Liver (tissue), 9 donors: ENCODE measurements around the gene GATA3. TPM values are rescaled to one million over a fixed set of nuclear protein-coding genes. Genes with fewer than 3 reads are reported as not detected.

Experiments used
- DNase-seq: peaks from one replicate; pipeline ENCODE4 v3.0.0-alpha.2; 2017; ENCODE audit warnings: low spot score
- H3K27ac ChIP-seq, 2 donors: one replicate each; pipeline ENCODE4 v1.7.0; 2013; ENCODE audit warnings: inconsistent platforms in 2 of 2, low read length in 2 of 2, control low read depth in 1 of 2, low read depth in 1 of 2, mild to moderate bottlenecking in 1 of 2
- H3K27me3 ChIP-seq, 4 donors: one replicate each; pipeline versions ENCODE4 v1.6.1 to v1.7.0; 2013; ENCODE audit warnings: low read length in 3 of 4, inconsistent platforms in 1 of 4, mild to moderate bottlenecking in 1 of 4, moderate library complexity in 1 of 4; ENCODE audit not compliant: control insufficient read depth in 4 of 4, insufficient read depth in 4 of 4
- H3K36me3 ChIP-seq, 4 donors: one replicate each; pipeline versions ENCODE4 v1.6.1 to v1.7.0; 2013; ENCODE audit warnings: low read length in 3 of 4, mild to moderate bottlenecking in 3 of 4, low read depth in 1 of 4, moderate library complexity in 1 of 4; ENCODE audit not compliant: control insufficient read depth in 4 of 4, insufficient read depth in 3 of 4
- H3K4me1 ChIP-seq, 4 donors: one replicate each; pipeline versions ENCODE4 v1.6.1 to v1.7.0; 2013; ENCODE audit warnings: low read length in 3 of 4, mild to moderate bottlenecking in 3 of 4, moderate library complexity in 1 of 4; ENCODE audit not compliant: control insufficient read depth in 4 of 4, insufficient read depth in 4 of 4
- H3K4me3 ChIP-seq, 3 donors: one replicate each; pipeline versions ENCODE4 v1.6.1 to v1.7.0; 2013; ENCODE audit warnings: low read length in 3 of 3, control low read depth in 1 of 3, low read depth in 1 of 3, mild to moderate bottlenecking in 1 of 3
- H3K9ac ChIP-seq, 2 donors: one replicate each; pipeline ENCODE4 v1.7.0; 2013; ENCODE audit warnings: low read length in 2 of 2, mild to moderate bottlenecking in 2 of 2, moderate library complexity in 2 of 2, control low read depth in 1 of 2, low read depth in 1 of 2
- H3K9me3 ChIP-seq, 4 donors: one replicate each; pipeline versions ENCODE4 v1.6.1 to v1.7.0; 2013; ENCODE audit warnings: low read length in 3 of 4; ENCODE audit not compliant: control insufficient read depth in 4 of 4
- EGR1 ChIP-seq, 2 donors: IDR thresholded peaks; 2 replicates each; pipeline ENCODE4 v1.6.1; 2016 to 2018; ENCODE audit warnings: antibody characterized with exemption in 2 of 2, low read depth in 2 of 2
- FOXA1 ChIP-seq: IDR thresholded peaks from 2 replicates; pipeline ENCODE4 v1.6.1; 2016; ENCODE audit warnings: antibody characterized with exemption
- FOXA2 ChIP-seq: IDR thresholded peaks from 2 replicates; pipeline ENCODE4 v1.6.1; 2016; ENCODE audit warnings: antibody characterized with exemption
- HNF4A ChIP-seq, 2 donors: conservative IDR thresholded peaks; 2 replicates each; pipeline ENCODE4 v1.6.1; 2016; ENCODE audit warnings: antibody characterized with exemption in 2 of 2, mild to moderate bottlenecking in 2 of 2
- HNF4G ChIP-seq: IDR thresholded peaks from 2 replicates; pipeline ENCODE4 v1.6.1; 2016; ENCODE audit warnings: antibody characterized with exemption
- JUND ChIP-seq, 2 donors: IDR thresholded peaks; 2 replicates each; pipeline ENCODE4 v1.6.1; 2016; ENCODE audit warnings: antibody characterized with exemption in 2 of 2
- NR2F2 ChIP-seq: IDR thresholded peaks from 2 replicates; pipeline ENCODE4 v1.6.1; 2016; ENCODE audit warnings: antibody characterized with exemption
- RXRA ChIP-seq, 2 donors: IDR thresholded peaks; 2 replicates each; pipeline ENCODE4 v1.6.1; 2017 to 2018; ENCODE audit warnings: antibody characterized with exemption in 2 of 2, mild to moderate bottlenecking in 1 of 2
- SP1 ChIP-seq: IDR thresholded peaks from 2 replicates; pipeline ENCODE4 v1.6.1; 2018; ENCODE audit warnings: antibody characterized with exemption, mild to moderate bottlenecking
- YY1 ChIP-seq: IDR thresholded peaks from 2 replicates; pipeline ENCODE4 v1.6.1; 2016; ENCODE audit warnings: antibody characterized with exemption, mild to moderate bottlenecking
- WGBS: extraction: QIAGEN DNeasy Blood & Tissue Kit; methylation state at CpG from one replicate; pipeline ENCODE4 v1.1.7; 2013; 5-methylcytosine and 5-hydroxymethylcytosine counted together
- polyA plus RNA-seq, 2 donors: library from polyadenylated mRNA; stranded (reverse) in 1 of 2; unstranded in 1 of 2; fragments of 200-250 nt in 1 of 2; fragments of >200 nt in 1 of 2; fragmentation: Nextera tagmentation in 1 of 2; extraction: Ambion mirVana in 1 of 2; gene quantifications; one replicate each; pipeline versions ENCODE4 v1.2.1 to v1.2.3, GENCODE V29; 2013 to 2015
- total RNA-seq, 2 donors: library from RNA; depleted of rRNA; stranded (reverse); fragments of >200 nt; gene quantifications; one replicate each; pipeline ENCODE4 v1.2.3, GENCODE V29; 2014
- TF ChIP-seq, protein P1 (sequence below): IDR thresholded peaks from 2 replicates; pipeline ENCODE4 v1.6.1; 2016; ENCODE audit warnings: antibody characterized with exemption
- TF ChIP-seq, protein P2 (sequence below): IDR thresholded peaks from 2 replicates; pipeline ENCODE4 v1.6.1; 2016; ENCODE audit warnings: antibody characterized with exemption
- TF ChIP-seq, protein P3 (sequence below): IDR thresholded peaks from 2 replicates; pipeline ENCODE4 v1.6.1; 2016; ENCODE audit warnings: antibody characterized with exemption, mild to moderate bottlenecking
- donor health status: healthy.
- donor health status: healthy.
- donor health status: healthy.
- donor health status: healthy.
- donor health status: healthy.

The GATA3 gene
- total and polyA plus RNA-seq, 4 donors: 0.08 to 0.51 (median 0.21) TPM

DNA sequence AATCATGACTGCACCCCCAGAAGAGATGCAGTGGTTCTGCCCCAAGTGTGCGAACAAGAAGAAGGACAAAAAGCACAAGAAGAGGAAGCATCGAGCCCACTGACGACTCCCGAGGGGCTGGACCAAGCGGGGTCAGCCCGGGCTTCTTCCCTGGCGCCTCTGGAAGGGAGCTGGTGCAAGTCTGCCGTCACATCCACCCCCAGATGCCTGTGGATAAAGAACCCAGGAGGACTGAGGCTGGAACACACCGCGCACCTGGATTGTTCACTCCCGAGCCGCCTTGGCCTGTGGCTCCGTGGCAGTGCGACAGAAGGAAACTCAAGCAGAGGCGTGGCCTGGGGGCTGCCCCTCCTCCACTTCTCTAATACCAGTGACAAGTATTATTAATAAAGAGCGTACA, 39.8 kb upstream of the GATA3 start:
- H3K27me3 ChIP-seq: no peaks in the 10 kb centered on the region
- no peak overlapping the region for H3K4me3 ChIP-seq
- H3K9me3 ChIP-seq: no peaks in the 10 kb centered on the region
- no peak for DNase-seq
- H3K27ac ChIP-seq: no peak overlapping the region
- H3K9ac ChIP-seq: no peak overlapping the region
- WGBS: 97% methylated on average over 16 of the region's 16 CpGs
- H3K36me3 ChIP-seq: peaks cover 5 to 26% (median 18%) of the 10 kb centered on the region in 4 donors
- TF ChIP-seq RXRA (IDR thresholded peaks at IDR 0.05) (no peak), NR2F2 (no peak), FOXA2 (no peak), SP1 (no peak)
- TF ChIP-seq, protein P1, sequence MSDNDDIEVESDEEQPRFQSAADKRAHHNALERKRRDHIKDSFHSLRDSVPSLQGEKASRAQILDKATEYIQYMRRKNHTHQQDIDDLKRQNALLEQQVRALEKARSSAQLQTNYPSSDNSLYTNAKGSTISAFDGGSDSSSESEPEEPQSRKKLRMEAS: no peak
- no peaks in the 10 kb centered on the region for H3K4me1 ChIP-seq

DNA sequence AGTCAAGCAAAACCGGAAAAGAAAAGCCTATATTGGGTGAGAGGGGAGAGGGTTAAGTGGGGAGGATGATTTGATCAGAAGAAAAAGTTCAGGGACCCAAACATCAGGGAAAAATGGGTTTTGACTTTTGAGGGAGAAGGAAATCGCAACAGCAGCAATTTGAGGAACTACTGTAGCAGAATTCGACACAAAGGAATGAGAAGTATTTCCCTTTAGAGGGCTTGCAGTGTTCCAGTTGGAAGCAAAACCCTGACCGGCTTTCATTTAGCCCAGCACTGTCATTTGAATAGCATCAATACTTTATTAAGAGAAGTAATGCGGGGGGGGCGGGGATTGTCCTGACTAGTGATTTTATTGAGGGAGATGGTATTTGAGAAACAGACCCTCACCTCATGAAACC, 37.2 kb upstream of the GATA3 start:
- WGBS: 79% methylated on average over 6 of the region's 6 CpGs
- H3K9ac ChIP-seq: no peak overlapping the region
- H3K4me1 ChIP-seq: no peaks in the 10 kb centered on the region
- H3K4me3 ChIP-seq: no peak overlapping the region
- no peaks in the 10 kb centered on the region for H3K9me3 ChIP-seq
- H3K36me3 ChIP-seq: peaks cover 5 to 23% (median 13%) of the 10 kb centered on the region in 4 donors
- no peaks in the 10 kb centered on the region for H3K27me3 ChIP-seq
- no peak for DNase-seq
- H3K27ac ChIP-seq: no peak overlapping the region
- TF ChIP-seq RXRA (IDR thresholded peaks at IDR 0.05) (no peak), FOXA2 (no peak), YY1 (no peak), NR2F2 (no peak), JUND (IDR thresholded peaks at IDR 0.05) (no peak)
- TF ChIP-seq, protein P2, sequence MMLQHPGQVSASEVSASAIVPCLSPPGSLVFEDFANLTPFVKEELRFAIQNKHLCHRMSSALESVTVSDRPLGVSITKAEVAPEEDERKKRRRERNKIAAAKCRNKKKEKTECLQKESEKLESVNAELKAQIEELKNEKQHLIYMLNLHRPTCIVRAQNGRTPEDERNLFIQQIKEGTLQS: no peak

DNA sequence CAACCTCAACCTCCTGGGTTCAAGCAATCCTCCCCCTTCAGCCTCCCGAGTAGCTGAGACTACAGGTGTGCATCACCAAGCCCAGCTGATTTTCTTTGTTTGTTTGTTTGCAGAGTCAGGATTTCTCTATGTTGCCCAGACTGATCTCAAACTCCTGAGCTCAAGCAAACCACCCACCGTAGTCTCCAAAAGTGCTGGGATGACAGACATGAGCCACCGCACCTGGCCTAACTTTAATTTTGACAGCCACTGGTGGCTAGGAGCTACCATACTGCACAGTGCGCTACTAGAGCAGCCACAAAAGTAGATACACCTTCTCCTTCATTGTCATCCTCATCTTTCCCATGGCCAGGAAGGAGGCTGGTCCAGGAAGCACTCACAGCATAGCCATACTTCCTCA, 31.2 kb upstream of the GATA3 start:
- Histone ChIP-seq H3K4me1 (peaks cover 0 to 6% (median 1%) of the 10 kb centered on the region in 4 donors), H3K9me3 (no peaks in the 10 kb centered on the region), H3K27ac (no peak overlapping the region), H3K9ac (no peak overlapping the region), H3K36me3 (no peaks in the 10 kb centered on the region), H3K27me3 (peaks cover 0 to 3% (median 0%) of the 10 kb centered on the region in 4 donors), H3K4me3 (no peak overlapping the region)
- no peak for DNase-seq
- 89% methylated on average over 4 of the region's 4 CpGs for WGBS
- no peak for TF ChIP-seq HNF4G
- TF ChIP-seq, protein P2: no peak
- no peak for TF ChIP-seq EGR1 (IDR thresholded peaks at IDR 0.05; ENCODE audit: low read depth in 2 of 2)
- no peak for TF ChIP-seq HNF4A (conservative IDR thresholded peaks at IDR 0.05)
- no peak for TF ChIP-seq FOXA2
- no peak for TF ChIP-seq NR2F2
- no peak for TF ChIP-seq FOXA1
- TF ChIP-seq, protein P3, sequence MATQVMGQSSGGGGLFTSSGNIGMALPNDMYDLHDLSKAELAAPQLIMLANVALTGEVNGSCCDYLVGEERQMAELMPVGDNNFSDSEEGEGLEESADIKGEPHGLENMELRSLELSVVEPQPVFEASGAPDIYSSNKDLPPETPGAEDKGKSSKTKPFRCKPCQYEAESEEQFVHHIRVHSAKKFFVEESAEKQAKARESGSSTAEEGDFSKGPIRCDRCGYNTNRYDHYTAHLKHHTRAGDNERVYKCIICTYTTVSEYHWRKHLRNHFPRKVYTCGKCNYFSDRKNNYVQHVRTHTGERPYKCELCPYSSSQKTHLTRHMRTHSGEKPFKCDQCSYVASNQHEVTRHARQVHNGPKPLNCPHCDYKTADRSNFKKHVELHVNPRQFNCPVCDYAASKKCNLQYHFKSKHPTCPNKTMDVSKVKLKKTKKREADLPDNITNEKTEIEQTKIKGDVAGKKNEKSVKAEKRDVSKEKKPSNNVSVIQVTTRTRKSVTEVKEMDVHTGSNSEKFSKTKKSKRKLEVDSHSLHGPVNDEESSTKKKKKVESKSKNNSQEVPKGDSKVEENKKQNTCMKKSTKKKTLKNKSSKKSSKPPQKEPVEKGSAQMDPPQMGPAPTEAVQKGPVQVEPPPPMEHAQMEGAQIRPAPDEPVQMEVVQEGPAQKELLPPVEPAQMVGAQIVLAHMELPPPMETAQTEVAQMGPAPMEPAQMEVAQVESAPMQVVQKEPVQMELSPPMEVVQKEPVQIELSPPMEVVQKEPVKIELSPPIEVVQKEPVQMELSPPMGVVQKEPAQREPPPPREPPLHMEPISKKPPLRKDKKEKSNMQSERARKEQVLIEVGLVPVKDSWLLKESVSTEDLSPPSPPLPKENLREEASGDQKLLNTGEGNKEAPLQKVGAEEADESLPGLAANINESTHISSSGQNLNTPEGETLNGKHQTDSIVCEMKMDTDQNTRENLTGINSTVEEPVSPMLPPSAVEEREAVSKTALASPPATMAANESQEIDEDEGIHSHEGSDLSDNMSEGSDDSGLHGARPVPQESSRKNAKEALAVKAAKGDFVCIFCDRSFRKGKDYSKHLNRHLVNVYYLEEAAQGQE: no peak
